NK-92 (cell line): Measurements from ENCODE around the gene TJP3.

Source experiments
- DNase-seq: peaks from one replicate; lab custom pipeline; 2025; ENCODE audit not compliant: unreplicated experiment; lab: John Stamatoyannopoulos, UW

The TJP3 gene

GRCh38 chr19:3690551-3691371, 17.4 kb upstream of the TJP3 start:
- DNase-seq = no peak

- DNase-seq = no peak
Measured at GRCh38 chr19:3691372-3691716, 16.8 kb upstream of the TJP3 start.

GRCh38 chr19:3691726-3692125, 16.5 kb upstream of the TJP3 start:
- no peak for DNase-seq

DNA sequence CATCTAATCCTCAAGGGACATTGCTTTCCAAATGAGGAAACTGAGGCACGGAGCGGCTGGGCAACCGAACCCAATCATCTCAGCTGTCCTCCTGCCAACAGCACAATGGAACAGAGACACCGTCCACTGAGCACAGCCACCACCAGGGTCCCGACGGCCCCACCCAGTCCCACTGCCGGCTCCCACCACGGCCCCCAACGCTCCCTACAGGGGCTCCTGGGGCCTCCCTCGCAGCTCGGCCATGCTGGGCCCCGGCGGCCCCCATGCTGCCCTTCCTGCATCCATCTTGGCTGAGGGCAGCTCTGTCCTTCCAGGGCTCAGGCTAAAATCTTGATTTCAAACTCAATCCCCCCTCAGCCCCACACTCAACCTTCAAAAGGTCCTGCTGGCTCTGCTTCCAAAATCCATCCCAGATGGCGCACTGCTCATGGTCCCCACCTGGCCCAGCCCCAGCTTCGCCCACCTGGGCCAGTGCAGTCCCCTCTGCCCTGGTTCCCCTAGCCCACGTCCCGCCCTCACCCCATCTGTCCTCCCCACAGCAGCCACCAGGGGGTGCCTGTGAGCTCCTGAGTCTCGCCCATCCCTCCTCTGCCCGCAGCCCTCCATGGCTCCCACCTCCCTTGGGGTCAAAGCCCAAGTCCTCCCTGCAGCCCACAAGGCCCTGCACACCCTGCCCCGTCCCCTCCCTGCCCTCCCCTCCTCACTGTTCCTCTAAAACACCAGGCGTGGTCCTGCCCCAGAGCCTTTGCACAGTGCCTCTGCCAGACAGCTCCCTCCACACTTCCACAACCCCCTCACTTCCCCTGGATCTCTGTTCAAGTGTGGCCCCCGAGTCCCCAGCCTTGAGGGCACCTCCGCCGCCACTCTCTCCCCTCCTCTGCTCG, 15.8 kb upstream of the TJP3 start:
- no peak for DNase-seq

GRCh38 chr19:3693025-3693925, 14.9 kb upstream of the TJP3 start:
- DNase-seq = no peak

DNA sequence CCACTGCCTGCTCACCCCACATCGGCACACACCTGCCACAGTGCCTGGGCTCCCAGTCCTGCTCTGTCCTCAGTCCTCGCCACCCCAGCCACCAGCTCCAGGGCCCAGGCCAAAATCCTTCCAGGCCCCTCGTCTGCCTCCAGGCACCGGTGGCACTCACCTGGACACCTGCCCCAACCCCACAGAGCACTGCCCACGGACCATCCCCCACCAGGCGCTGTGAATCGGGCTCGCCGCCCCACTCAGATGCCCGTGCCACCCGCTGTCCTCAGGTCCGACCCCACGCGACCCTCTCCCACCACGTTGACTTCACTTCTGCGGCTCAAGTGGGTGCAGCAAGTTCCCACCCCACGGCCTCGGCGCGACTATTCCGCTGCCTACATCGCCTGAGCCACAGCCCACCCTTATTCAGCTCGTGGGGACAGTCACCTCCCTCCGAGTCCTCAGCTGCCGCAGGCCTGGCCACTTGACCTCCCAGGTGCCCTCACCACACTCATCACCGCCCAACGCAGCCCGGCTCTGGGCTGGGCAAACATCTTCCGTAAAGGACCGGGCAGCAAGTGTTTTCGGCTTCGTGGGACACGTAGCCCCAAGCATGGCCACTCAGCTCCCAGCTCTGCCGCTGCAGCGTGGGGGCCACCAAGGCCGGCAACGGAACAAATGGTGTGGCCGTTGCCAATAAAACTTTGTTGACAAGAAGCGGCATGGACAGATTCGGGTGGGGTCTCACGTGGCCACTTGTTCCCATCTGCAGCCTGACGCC, 13.6 kb upstream of the TJP3 start:
- no peak for DNase-seq

DNA sequence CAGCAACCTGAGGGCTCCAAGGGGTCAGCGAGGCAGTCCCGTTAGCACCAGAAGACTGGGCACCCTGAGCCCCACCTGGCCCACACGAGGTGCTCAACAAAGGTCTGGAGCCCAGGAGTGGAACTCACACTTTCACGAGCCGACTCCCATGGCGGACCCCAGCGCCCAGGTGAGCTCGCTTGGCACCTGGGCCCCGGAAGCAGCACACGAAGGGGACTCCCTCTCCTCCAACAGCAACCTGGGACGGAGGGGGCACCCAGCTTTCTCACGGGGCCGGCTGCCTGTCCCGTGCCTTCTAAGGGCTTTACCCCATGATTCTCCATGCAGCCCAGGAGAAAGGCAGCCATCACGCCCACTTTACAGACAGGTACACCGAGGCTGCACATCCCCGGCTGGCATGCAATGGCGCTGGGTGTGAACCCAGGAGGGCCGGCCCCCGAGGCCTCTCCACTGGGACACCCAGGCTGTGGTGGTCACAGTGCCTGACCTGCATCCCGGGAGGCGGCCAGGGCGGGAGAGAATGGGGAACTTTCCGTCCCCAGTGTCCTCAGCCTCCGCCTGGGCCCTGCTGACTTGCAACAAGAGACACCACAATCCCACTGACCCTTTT, 13.0 kb upstream of the TJP3 start:
- no peak for DNase-seq

- no peak for DNase-seq
Measured at GRCh38 chr19:3695986-3696659, 12.1 kb upstream of the TJP3 start.

DNA sequence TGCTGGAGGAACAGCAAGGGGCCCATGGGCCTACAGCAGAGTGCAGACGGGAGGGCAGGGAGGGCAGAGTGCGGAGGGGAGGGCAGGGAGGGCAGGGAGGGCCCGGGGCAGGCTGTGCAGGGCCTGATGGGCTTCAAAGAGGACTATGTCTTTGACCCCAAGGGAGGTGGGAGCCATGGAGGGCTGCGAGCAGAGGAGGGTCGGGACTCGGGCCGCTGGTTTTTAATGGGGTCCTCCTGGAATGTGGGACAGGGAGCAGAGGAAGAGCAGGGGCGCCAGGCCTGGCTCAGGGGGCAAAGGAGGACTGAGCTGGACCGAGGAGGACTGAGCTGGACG, 11.6 kb upstream of the TJP3 start:
- no peak for DNase-seq

- no peak for DNase-seq
Measured at GRCh38 chr19:3697094-3697493, 11.1 kb upstream of the TJP3 start.

- no peak for DNase-seq
Measured at GRCh38 chr19:3697671-3698385, 10.4 kb upstream of the TJP3 start.

DNA sequence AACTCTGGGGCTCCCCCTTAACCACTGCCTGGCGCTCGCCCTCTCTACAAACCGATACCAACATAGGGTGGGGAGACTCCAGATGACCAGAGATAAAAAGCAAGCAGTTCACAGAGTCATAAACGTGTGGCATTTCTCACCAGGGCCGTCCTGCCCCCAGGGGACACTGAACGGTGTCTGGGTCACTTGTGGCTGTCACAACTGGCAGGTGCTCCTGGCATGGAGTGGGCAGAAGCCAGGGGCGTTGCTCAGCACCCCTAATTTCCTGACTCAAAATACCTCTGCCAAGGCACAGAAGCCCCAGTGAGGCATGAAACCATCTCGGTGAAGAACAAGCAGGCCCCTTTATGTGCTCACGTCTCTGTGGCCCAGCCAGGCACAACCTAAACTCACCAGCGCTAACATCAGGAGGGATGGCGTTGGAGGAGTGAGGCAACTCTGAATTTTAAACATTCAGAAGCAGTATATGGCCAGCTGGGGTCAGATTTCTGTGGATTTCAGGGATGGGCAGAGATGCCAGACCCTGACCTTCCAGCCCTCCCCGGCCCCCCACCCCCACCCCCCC, 9.7 kb upstream of the TJP3 start:
- DNase-seq = no peak

DNA sequence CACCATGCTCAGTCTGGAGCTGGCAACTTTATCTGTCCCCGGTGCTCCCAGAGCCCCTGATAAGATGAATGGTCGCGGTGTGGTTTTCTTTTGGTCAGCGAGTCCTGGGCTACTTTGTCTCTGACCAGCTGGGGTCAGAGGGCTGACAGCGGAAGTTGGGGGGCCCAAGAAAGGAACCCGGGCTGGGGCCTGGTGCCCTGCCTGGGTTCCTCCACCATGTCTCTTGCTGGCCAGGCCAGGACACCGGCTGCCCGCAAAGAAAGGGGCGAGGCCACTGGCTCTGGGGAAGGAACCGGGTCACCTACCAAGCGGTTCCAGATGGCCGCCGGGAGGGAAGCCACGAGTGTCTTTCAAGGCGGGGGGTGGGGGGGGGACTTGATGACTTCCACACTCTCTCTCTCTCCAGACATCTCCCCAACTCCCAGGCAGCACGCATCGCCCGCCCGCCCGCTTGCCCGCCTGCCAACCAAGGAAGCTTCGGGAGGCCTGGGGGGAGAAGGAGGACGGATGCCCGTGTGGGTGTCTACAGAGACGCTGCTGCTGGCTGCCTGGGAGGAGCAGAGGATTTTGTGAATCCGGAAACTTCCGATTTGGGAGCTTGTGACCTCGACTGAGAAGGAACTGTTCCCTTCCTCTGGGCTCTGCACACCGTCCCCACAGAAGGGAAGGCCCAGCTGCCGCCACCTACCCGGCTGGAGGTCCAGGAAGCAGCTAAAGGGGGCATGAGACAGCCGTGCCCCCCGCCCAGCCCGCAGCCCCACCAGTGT, 9.0 kb upstream of the TJP3 start:
- no peak for DNase-seq

DNA sequence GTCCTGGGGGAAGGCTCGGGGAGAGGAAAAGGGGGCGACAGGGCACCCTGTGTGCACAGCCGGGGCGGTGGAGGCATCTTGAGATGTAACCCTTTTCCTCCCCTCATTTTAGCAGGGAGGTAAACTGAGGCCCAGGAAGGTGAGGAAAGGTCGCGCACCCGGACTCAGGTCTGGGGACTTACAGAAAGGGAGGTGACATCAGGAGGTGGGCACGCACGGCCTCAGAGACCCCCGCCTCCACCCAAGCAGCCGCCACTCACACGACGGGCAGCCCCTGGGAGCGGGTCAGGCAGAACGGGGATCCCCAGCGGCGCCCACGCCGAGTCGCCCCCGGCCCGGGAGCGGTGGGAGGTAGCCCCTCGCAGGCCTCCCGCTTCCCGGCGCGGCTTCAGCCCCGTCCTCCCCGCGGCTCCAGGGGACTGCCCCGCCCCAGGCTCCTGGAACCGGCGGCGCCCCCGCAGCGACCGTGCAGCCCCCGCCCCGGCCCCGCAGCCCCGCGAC, 8.4 kb upstream of the TJP3 start:
- DNase-seq = no peak

GRCh38 chr19:3700242-3701032, 7.7 kb upstream of the TJP3 start, which contains the start of gene PIP5K1C:
PIP5K1C (minus strand) TSS chr19:3700468; CDS start chr19:3700390, 78 bp downstream.
- DNase-seq = no peak

GRCh38 chr19:3701200-3701599, 7.0 kb upstream of the TJP3 start:
- no peak for DNase-seq

- DNase-seq = no peak
Measured at GRCh38 chr19:3707868-3708206, 347 bp upstream of the TJP3 start.
